HFFc6 (cell line): ENCODE results near the gene PPP1R3C. TPM values are rescaled to one million over a fixed set of nuclear protein-coding genes. Genes with fewer than 3 reads are reported as not detected.
A peak's percentile ranks its signal among the peaks of the same experiment; 100 is the strongest.

Experiments used
- DNase-seq: peaks from one replicate; pipeline ENCODE4 v3.0.0-alpha.2; 2018
- H3K27ac Mint-ChIP-seq: 2 replicates; pipeline ENCODE4 v1.8.0; 2020; ENCODE audit warnings: mild to moderate bottlenecking, mixed read lengths
- H3K27me3 Mint-ChIP-seq: 2 replicates; pipeline ENCODE4 v1.8.0; 2021; ENCODE audit warnings: mild to moderate bottlenecking, moderate library complexity, mixed read lengths; ENCODE audit not compliant: insufficient read depth
- H3K36me3 Mint-ChIP-seq: 2 replicates; pipeline ENCODE4 v1.8.0; 2021; ENCODE audit warnings: low read depth, mixed read lengths
- H3K4me1 Mint-ChIP-seq: 2 replicates; pipeline ENCODE4 v1.8.0; 2020; ENCODE audit warnings: low read depth, mixed read lengths
- H3K4me3 Mint-ChIP-seq: 2 replicates; pipeline ENCODE4 v1.8.0; 2020; ENCODE audit warnings: mild to moderate bottlenecking, moderate library complexity, mixed read lengths
- H3K9me3 Mint-ChIP-seq: 2 replicates; pipeline ENCODE4 v1.8.0; 2020; ENCODE audit warnings: mild to moderate bottlenecking, mixed read lengths
- total RNA-seq, 6 experiments: library from RNA; stranded (reverse); fragmentation: NEBNext Ultra II Directional; extraction: Animal tissue kit (Norgen Biotek cat#: 25700); gene quantifications; 2 replicates in 1 of 6; 3 replicates in 5 of 6; pipeline ENCODE4 v1.2.3, GENCODE V29; 2021
- TF ChIP-seq, protein P1 (sequence below): fragments of 200-600 bp; sonication (generic); IDR thresholded peaks from 2 replicates; pipeline ENCODE4 v1.5.0; 2021; ENCODE audit warnings: antibody characterized with exemption, mild to moderate bottlenecking

The PPP1R3C gene
- total RNA-seq, 6 experiments from 2014 or later, result 33.7 to 66.0 (median 39.9) TPM

DNA sequence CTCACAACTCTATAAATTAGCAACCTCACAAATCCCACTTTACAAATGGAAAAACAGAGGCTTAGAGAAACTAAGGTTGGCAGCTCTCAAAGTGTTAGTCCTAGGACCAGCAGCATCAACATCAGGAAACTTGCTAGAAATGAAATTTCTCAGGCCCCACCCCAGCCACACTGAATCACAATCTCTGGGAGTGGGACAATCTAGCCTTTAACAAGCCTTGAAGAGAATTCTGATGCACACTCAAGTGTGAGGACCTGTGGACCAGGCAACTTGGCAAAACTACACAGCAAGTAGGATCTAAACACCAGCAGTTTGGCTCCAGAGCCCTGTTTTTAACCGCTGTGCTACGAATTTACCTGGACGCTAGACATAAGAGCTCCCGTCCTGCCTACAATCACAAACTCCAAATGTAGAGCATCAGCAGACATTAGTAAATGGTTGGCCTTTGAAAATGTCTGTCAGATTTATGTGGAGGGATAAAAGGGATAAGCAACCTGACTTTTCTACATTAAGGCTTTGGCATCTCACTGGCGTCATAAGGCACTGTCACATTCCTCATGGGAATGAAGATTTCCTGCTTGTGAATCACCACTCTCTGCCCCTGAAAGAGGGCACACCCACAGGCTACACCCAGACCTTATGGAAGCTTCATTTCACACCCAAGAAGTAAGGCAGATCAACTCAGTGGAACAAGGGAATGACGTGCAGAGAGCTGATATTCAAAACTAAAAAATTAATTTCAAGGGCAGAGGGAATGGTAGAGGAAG lies 34.5 kb downstream of the PPP1R3C start:
- Mint-ChIP-seq H3K4me3 (peak overlapping the region; percentile 3; the same call in 1 of the 2 replicates), H3K9me3 (no peaks in the 10 kb centered on the region), H3K36me3 (no peaks in the 10 kb centered on the region), H3K27ac (peak overlapping the region; percentile 45), H3K4me1 (peaks cover 64% of the 10 kb centered on the region), H3K27me3 (no peaks in the 10 kb centered on the region; the same call in none of the 2 replicates)
- TF ChIP-seq, protein P1, sequence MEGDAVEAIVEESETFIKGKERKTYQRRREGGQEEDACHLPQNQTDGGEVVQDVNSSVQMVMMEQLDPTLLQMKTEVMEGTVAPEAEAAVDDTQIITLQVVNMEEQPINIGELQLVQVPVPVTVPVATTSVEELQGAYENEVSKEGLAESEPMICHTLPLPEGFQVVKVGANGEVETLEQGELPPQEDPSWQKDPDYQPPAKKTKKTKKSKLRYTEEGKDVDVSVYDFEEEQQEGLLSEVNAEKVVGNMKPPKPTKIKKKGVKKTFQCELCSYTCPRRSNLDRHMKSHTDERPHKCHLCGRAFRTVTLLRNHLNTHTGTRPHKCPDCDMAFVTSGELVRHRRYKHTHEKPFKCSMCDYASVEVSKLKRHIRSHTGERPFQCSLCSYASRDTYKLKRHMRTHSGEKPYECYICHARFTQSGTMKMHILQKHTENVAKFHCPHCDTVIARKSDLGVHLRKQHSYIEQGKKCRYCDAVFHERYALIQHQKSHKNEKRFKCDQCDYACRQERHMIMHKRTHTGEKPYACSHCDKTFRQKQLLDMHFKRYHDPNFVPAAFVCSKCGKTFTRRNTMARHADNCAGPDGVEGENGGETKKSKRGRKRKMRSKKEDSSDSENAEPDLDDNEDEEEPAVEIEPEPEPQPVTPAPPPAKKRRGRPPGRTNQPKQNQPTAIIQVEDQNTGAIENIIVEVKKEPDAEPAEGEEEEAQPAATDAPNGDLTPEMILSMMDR, result no peak
- peak; percentile 81 for DNase-seq

DNA sequence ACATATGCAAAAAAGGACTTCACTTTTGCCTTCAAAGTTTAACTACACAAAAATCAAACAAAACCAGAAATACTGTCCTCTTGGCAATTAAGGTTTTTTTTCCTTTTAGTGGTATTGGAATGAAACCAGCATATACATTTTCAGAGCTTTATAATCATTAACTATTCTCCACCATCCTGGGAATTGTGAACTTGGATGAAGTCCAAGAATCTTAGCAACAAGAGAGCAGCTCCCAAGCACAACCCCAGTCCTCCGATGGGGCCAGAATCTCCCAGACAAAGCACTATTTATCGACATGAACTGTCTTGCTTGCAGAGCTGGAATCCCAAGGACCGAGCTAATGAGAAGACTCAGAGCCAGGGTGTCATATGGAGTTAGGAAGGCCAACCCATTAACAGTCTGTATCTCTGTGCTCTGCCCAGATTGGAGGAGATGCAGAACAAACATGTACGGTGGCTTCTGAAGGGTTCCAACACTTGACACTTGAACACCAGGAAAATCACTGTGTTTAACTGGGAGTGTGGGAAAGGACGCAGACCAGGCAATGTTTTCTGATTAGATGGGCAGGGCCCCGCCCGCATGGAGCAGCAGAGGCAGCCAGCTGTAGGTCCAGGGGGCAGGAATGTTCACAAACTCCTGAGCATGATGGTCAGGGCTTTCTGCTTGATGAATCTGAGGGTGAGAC lies 35.5 kb downstream of the PPP1R3C start:
- TF ChIP-seq, protein P1, result no peak
- Mint-ChIP-seq H3K9me3 (no peaks in the 10 kb centered on the region), H3K27me3 (no peaks in the 10 kb centered on the region; the same call in 1 of the 2 replicates), H3K36me3 (no peaks in the 10 kb centered on the region), H3K4me1 (peaks cover 64% of the 10 kb centered on the region), H3K4me3 (peak overlapping the region; percentile 29; the same call in 1 of the 2 replicates), H3K27ac (peak overlapping the region; percentile 77)
- no peak for DNase-seq

DNA sequence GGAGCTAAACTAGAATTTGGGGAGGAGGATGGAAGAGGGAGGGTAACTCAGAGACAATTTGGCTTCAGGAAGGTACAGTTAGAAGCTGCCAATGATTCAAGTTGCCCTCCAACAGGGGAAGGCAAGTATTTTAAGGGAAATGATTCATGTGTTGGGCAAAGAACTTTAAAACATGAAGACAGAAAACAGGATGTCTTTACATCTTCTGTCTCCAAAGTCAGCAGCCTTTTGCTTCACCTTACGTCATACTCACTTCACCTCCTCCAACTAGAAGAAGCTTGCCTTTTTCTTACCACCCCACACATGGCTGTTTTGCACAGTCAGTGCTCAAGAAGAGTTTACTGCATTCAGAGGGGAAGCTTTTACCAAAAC lies 36.1 kb downstream of the PPP1R3C start:
- TF ChIP-seq, protein P1, result no peak
- H3K9me3 Mint-ChIP-seq, result no peaks in the 10 kb centered on the region
- no peaks in the 10 kb centered on the region; the same call in 1 of the 2 replicates for H3K27me3 Mint-ChIP-seq
- peak overlapping the region; percentile 77 for H3K27ac Mint-ChIP-seq
- H3K4me1 Mint-ChIP-seq, result peaks cover 64% of the 10 kb centered on the region
- peak overlapping the region; percentile 29; the same call in 1 of the 2 replicates for H3K4me3 Mint-ChIP-seq
- no peaks in the 10 kb centered on the region for H3K36me3 Mint-ChIP-seq
- peak; percentile 46 for DNase-seq

DNA sequence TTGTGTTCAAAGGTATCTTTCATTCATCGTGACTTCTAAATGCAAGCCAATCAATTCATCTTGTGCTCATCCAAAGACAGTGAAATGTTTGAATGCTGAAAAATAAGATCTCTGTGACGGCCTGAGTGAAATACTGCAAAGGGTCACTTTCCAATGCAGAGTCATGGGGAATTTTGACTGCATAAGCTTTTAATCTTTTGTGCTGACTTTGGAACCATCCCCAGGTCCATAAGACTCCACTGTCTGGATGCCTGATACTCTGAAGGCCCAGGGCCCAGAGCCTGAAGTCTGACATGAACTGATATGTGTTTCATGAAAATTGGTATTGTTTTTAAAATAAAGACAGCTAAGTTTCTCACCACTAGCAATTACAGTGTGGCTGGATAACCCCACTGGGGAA lies 39.0 kb downstream of the PPP1R3C start:
- Mint-ChIP-seq H3K27ac (no peak overlapping the region), H3K27me3 (no peaks in the 10 kb centered on the region; the same call in 1 of the 2 replicates), H3K36me3 (no peaks in the 10 kb centered on the region), H3K9me3 (no peaks in the 10 kb centered on the region), H3K4me1 (peaks cover 78% of the 10 kb centered on the region), H3K4me3 (no peak overlapping the region)
- no peak for DNase-seq
- TF ChIP-seq, protein P1, result no peak

DNA sequence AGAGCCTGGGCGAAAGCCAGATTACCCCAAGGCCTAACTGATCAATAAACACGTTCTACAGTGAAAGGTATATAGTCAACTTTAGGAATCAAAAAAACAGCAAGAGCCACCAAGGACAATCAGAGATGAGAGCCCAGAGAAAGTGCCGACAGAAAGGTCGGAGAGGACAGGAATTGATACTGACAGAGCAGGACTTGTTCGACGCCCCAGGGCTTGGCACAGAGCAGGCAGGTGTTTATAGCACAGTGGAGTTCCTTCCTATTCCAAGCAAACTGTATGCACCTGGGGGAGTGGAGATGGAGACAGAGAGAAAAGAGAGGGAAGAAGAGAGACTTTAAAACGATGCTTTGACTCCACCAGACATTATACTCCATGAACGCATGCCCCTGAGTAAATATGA lies 39.5 kb downstream of the PPP1R3C start:
- H3K9me3 Mint-ChIP-seq, result no peaks in the 10 kb centered on the region
- peaks cover 78% of the 10 kb centered on the region for H3K4me1 Mint-ChIP-seq
- no peak for DNase-seq
- no peaks in the 10 kb centered on the region; the same call in 1 of the 2 replicates for H3K27me3 Mint-ChIP-seq
- H3K36me3 Mint-ChIP-seq, result no peaks in the 10 kb centered on the region
- no peak overlapping the region for H3K4me3 Mint-ChIP-seq
- TF ChIP-seq, protein P1, result no peak
- no peak overlapping the region for H3K27ac Mint-ChIP-seq
